Measurements from ENCODE around the gene CTLA4.

The CTLA4 gene

DNA sequence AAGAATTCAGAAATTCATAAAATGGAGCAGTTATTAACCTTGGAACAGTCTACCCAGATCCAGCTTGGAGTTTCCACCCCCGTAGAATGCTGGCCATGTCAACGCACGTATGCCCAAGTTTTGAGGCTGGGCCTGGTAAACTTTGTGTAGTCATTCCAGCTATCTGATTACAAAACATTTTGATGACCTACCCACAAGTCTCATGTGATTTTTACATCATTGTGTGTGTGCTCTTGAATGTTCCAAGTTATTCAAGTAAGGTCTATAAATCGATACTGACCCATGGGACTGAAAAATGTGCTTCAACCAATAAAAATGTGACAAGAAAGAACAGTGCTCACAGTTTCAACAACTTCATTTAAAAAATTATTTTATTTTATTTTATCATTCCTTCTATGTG, 36.5 kb downstream of the CTLA4 start:
- TF ChIP-seq MYC (IDR thresholded peaks at IDR 0.05; ENCODE audit: low read depth, low read length) (no peak), MAX (IDR thresholded peaks at IDR 0.05; ENCODE audit: low read depth, low read length) (no peak), POLR2A (IDR thresholded peaks at IDR 0.05; ENCODE audit: extremely low read depth, insufficient read length) (no peak)
- TF ChIP-seq, protein P1, sequence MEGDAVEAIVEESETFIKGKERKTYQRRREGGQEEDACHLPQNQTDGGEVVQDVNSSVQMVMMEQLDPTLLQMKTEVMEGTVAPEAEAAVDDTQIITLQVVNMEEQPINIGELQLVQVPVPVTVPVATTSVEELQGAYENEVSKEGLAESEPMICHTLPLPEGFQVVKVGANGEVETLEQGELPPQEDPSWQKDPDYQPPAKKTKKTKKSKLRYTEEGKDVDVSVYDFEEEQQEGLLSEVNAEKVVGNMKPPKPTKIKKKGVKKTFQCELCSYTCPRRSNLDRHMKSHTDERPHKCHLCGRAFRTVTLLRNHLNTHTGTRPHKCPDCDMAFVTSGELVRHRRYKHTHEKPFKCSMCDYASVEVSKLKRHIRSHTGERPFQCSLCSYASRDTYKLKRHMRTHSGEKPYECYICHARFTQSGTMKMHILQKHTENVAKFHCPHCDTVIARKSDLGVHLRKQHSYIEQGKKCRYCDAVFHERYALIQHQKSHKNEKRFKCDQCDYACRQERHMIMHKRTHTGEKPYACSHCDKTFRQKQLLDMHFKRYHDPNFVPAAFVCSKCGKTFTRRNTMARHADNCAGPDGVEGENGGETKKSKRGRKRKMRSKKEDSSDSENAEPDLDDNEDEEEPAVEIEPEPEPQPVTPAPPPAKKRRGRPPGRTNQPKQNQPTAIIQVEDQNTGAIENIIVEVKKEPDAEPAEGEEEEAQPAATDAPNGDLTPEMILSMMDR (IDR thresholded peaks at IDR 0.05; ENCODE audit: low read depth, low read length), result no peak
- no peak overlapping the region for H3K4me3 ChIP-seq (ENCODE audit: low read depth, low read length)
- DNase-seq (ENCODE audit: low read depth), result no peak

GRCh38 chr2:203905656-203906055, 38.1 kb downstream of the CTLA4 start:
- TF ChIP-seq, protein P1 (IDR thresholded peaks at IDR 0.05; ENCODE audit: low read depth, low read length), result no peak
- no peak for TF ChIP-seq MAX (IDR thresholded peaks at IDR 0.05; ENCODE audit: low read depth, low read length)
- no peak for DNase-seq (ENCODE audit: low read depth)
- H3K4me3 ChIP-seq (ENCODE audit: low read depth, low read length), result no peak overlapping the region

GRCh38 chr2:203908066-203908796, 40.7 kb downstream of the CTLA4 start:
- TF ChIP-seq MYC (IDR thresholded peaks at IDR 0.05; ENCODE audit: low read depth, low read length), result no peak
- no peak for TF ChIP-seq MAX (IDR thresholded peaks at IDR 0.05; ENCODE audit: low read depth, low read length)
- TF ChIP-seq, protein P1 (IDR thresholded peaks at IDR 0.05; ENCODE audit: low read depth, low read length), result no peak
- no peak for TF ChIP-seq POLR2A (IDR thresholded peaks at IDR 0.05; ENCODE audit: extremely low read depth, insufficient read length)
- no peak for DNase-seq (ENCODE audit: low read depth)
- no peak overlapping the region for H3K4me3 ChIP-seq (ENCODE audit: low read depth, low read length)

DNA sequence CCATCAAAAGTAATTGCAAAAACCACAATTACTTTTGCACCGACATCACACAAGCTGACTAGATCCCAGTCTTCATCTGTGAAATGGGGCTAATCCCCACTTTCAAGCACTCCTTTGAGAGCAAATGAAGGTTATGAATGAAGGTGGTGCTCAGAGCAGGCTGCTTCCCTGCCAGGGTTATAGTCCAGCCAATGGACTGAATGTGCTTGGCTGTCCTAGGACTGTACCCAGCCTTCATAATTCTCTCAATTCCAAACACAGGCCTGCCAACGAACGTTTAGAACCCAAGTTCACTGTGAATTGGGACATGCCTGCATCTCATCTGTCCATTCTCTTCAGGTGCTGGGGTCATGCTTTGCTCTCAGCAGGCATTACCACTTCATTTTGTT, 41.2 kb downstream of the CTLA4 start:
- TF ChIP-seq, protein P1 (IDR thresholded peaks at IDR 0.05; ENCODE audit: low read depth, low read length), result no peak
- TF ChIP-seq MYC (IDR thresholded peaks at IDR 0.05; ENCODE audit: low read depth, low read length), result no peak
- no peak for TF ChIP-seq POLR2A (IDR thresholded peaks at IDR 0.05; ENCODE audit: extremely low read depth, insufficient read length)
- TF ChIP-seq MAX (IDR thresholded peaks at IDR 0.05; ENCODE audit: low read depth, low read length), result no peak
- H3K4me3 ChIP-seq (ENCODE audit: low read depth, low read length), result no peak overlapping the region
- DNase-seq (ENCODE audit: low read depth), result no peak

DNA sequence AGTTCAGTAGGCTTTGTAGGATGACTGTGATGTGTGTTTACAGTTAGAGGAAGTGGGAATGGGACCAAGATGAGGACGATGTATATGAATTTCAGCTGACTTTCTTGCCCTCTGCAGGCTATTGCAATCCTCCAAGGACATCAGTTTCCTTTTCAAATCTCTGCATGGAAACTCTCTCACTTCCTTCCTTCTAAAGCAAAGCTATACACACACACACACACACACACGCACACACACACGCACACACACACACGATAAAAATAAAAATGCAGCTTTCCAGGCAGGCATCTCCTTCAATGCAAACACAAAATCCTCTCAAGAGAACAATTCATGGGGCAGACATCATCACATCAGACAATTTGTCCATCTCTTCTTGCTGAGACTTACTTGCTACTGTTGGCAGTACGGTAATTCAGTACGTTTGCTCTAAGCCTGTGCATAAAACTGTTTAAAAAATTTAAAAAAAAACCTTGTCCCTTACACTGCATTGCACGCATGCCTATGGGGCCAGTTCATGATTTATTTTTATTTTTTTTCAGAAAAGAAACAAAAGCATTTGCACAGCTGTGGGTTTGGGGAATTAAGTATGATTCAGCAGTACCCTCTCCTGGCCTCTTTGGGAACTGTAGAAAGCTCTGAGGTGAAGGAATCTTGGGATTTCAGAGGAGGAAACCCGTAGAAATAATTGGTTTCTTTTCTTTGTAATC, 41.8 kb downstream of the CTLA4 start:
- no peak overlapping the region for H3K4me3 ChIP-seq (ENCODE audit: low read depth, low read length)
- TF ChIP-seq, protein P1 (IDR thresholded peaks at IDR 0.05; ENCODE audit: low read depth, low read length), result peak; percentile 49
- no peak for TF ChIP-seq POLR2A (IDR thresholded peaks at IDR 0.05; ENCODE audit: extremely low read depth, insufficient read length)
- peak; percentile 32 for DNase-seq (ENCODE audit: low read depth)
